ENCODE data around the gene MRPL48. TPM values are rescaled to one million over a fixed set of nuclear protein-coding genes. Genes with fewer than 3 reads are reported as not detected.
A peak's percentile ranks its signal among the peaks of the same experiment; 100 is the strongest.

The MRPL48 gene
- total and polyA plus RNA-seq, 4 donors = 14.1 to 42.3 (median 22.6) TPM

- Histone ChIP-seq H3K27me3 (ENCODE audit: control insufficient read depth in 1 of 2, insufficient read depth in 2 of 2, low read length in 1 of 2) (no peaks in the 10 kb centered on the region), H3K9me3 (ENCODE audit: control insufficient read depth, low read length) (no peaks in the 10 kb centered on the region), H3K4me1 (ENCODE audit: control insufficient read depth in 1 of 2, insufficient read depth in 2 of 2, low read length in 2 of 2) (peaks cover 2 to 3% of the 10 kb centered on the region in 2 donors), H3K27ac (ENCODE audit: low read depth in 1 of 2, low read length in 2 of 2) (no peak overlapping the region), H3K4me3 (ENCODE audit: low read length in 2 of 2) (no peak overlapping the region), H3K36me3 (ENCODE audit: control insufficient read depth in 1 of 2, insufficient read depth in 2 of 2, low read length in 1 of 2) (no peaks in the 10 kb centered on the region)
- WGBS, 2 donors = 81 to 84% methylated on average over 14 of the region's 14 CpGs
- intact Hi-C loops (cut with DNase I) = no loop called here
- DNase-seq = no peak
- no peak for ATAC-seq (ENCODE audit: low FRiP score)
These were observed 35.3 kb upstream of the MRPL48 start for GRCh38 chr11:73752216-73752867.

GRCh38 chr11:73752903-73753302 is 34.8 kb upstream of the MRPL48 start:
- Histone ChIP-seq H3K27me3 (ENCODE audit: control insufficient read depth in 1 of 2, insufficient read depth in 2 of 2, low read length in 1 of 2) (no peaks in the 10 kb centered on the region), H3K27ac (ENCODE audit: low read depth in 1 of 2, low read length in 2 of 2) (no peak overlapping the region), H3K36me3 (ENCODE audit: control insufficient read depth in 1 of 2, insufficient read depth in 2 of 2, low read length in 1 of 2) (no peaks in the 10 kb centered on the region), H3K9me3 (ENCODE audit: control insufficient read depth, low read length) (no peaks in the 10 kb centered on the region), H3K4me3 (ENCODE audit: low read length in 2 of 2) (no peak overlapping the region), H3K4me1 (ENCODE audit: control insufficient read depth in 1 of 2, insufficient read depth in 2 of 2, low read length in 2 of 2) (peaks cover 2 to 3% of the 10 kb centered on the region in 2 donors)
- no peak for ATAC-seq (ENCODE audit: low FRiP score)
- DNase-seq = no peak
- WGBS, 2 donors = 53 to 55% methylated on average over 7 of the region's 7 CpGs
- intact Hi-C loops (cut with DNase I) = no loop called here

- Histone ChIP-seq H3K27ac (ENCODE audit: low read depth in 1 of 2, low read length in 2 of 2) (no peak overlapping the region), H3K27me3 (ENCODE audit: control insufficient read depth in 1 of 2, insufficient read depth in 2 of 2, low read length in 1 of 2) (no peaks in the 10 kb centered on the region), H3K36me3 (ENCODE audit: control insufficient read depth in 1 of 2, insufficient read depth in 2 of 2, low read length in 1 of 2) (no peaks in the 10 kb centered on the region), H3K4me3 (ENCODE audit: low read length in 2 of 2) (no peak overlapping the region), H3K9me3 (ENCODE audit: control insufficient read depth, low read length) (no peaks in the 10 kb centered on the region), H3K4me1 (ENCODE audit: control insufficient read depth in 1 of 2, insufficient read depth in 2 of 2, low read length in 2 of 2) (peaks cover 2 to 3% of the 10 kb centered on the region in 2 donors)
- no peak for DNase-seq
- WGBS, 2 donors = 84 to 88% methylated on average over 1 of the region's 1 CpG
- intact Hi-C loops (cut with DNase I) = no loop called here
- no peak for ATAC-seq (ENCODE audit: low FRiP score)
These were observed 33.7 kb upstream of the MRPL48 start for GRCh38 chr11:73753938-73754337.

GRCh38 chr11:73755670-73756069 is 32.0 kb upstream of the MRPL48 start:
- H3K27ac ChIP-seq (ENCODE audit: low read depth in 1 of 2, low read length in 2 of 2) = no peak overlapping the region
- ATAC-seq (ENCODE audit: low FRiP score) (no peak), DNase-seq (no peak)
- peaks cover 2 to 3% of the 10 kb centered on the region in 2 donors for H3K4me1 ChIP-seq (ENCODE audit: control insufficient read depth in 1 of 2, insufficient read depth in 2 of 2, low read length in 2 of 2)
- no peaks in the 10 kb centered on the region for H3K27me3 ChIP-seq (ENCODE audit: control insufficient read depth in 1 of 2, insufficient read depth in 2 of 2, low read length in 1 of 2)
- no peaks in the 10 kb centered on the region for H3K36me3 ChIP-seq (ENCODE audit: control insufficient read depth in 1 of 2, insufficient read depth in 2 of 2, low read length in 1 of 2)
- intact Hi-C loops (cut with DNase I) = no loop called here
- no peaks in the 10 kb centered on the region for H3K9me3 ChIP-seq (ENCODE audit: control insufficient read depth, low read length)
- H3K4me3 ChIP-seq (ENCODE audit: low read length in 2 of 2) = no peak overlapping the region

- H3K27me3 ChIP-seq (ENCODE audit: control insufficient read depth in 1 of 2, insufficient read depth in 2 of 2, low read length in 1 of 2) = no peaks in the 10 kb centered on the region
- DNase-seq = no peak
- no peak overlapping the region for H3K4me3 ChIP-seq (ENCODE audit: low read length in 2 of 2)
- no peak overlapping the region for H3K27ac ChIP-seq (ENCODE audit: low read depth in 1 of 2, low read length in 2 of 2)
- 88 to 89% methylated on average over 5 of the region's 5 CpGs for WGBS, 2 donors
- no peaks in the 10 kb centered on the region for H3K36me3 ChIP-seq (ENCODE audit: control insufficient read depth in 1 of 2, insufficient read depth in 2 of 2, low read length in 1 of 2)
- ATAC-seq (ENCODE audit: low FRiP score) = no peak
- intact Hi-C loops (cut with DNase I) = no loop called here
- no peaks in the 10 kb centered on the region for H3K4me1 ChIP-seq (ENCODE audit: control insufficient read depth in 1 of 2, insufficient read depth in 2 of 2, low read length in 2 of 2)
- no peaks in the 10 kb centered on the region for H3K9me3 ChIP-seq (ENCODE audit: control insufficient read depth, low read length)
These were observed 30.1 kb upstream of the MRPL48 start for GRCh38 chr11:73757598-73757997.

- no peaks in the 10 kb centered on the region for H3K36me3 ChIP-seq (ENCODE audit: control insufficient read depth in 1 of 2, insufficient read depth in 2 of 2, low read length in 1 of 2)
- no peak for ATAC-seq (ENCODE audit: low FRiP score)
- intact Hi-C loops (cut with DNase I) = no loop called here
- no peak overlapping the region for H3K4me3 ChIP-seq (ENCODE audit: low read length in 2 of 2)
- DNase-seq = no peak
- H3K27ac ChIP-seq (ENCODE audit: low read depth in 1 of 2, low read length in 2 of 2) = no peak overlapping the region
- WGBS, 2 donors = 29 to 36% methylated on average over 1 of the region's 1 CpG
- H3K9me3 ChIP-seq (ENCODE audit: control insufficient read depth, low read length) = no peaks in the 10 kb centered on the region
- no peaks in the 10 kb centered on the region for H3K27me3 ChIP-seq (ENCODE audit: control insufficient read depth in 1 of 2, insufficient read depth in 2 of 2, low read length in 1 of 2)
- H3K4me1 ChIP-seq (ENCODE audit: control insufficient read depth in 1 of 2, insufficient read depth in 2 of 2, low read length in 2 of 2) = no peaks in the 10 kb centered on the region
These were observed 29.2 kb upstream of the MRPL48 start for GRCh38 chr11:73758451-73758850.

GRCh38 chr11:73759610-73760134 is 28.0 kb upstream of the MRPL48 start:
- H3K9me3 ChIP-seq (ENCODE audit: control insufficient read depth, low read length) = no peaks in the 10 kb centered on the region
- H3K27me3 ChIP-seq (ENCODE audit: control insufficient read depth in 1 of 2, insufficient read depth in 2 of 2, low read length in 1 of 2) = no peaks in the 10 kb centered on the region
- no peaks in the 10 kb centered on the region for H3K36me3 ChIP-seq (ENCODE audit: control insufficient read depth in 1 of 2, insufficient read depth in 2 of 2, low read length in 1 of 2)
- no peak for DNase-seq
- ATAC-seq (ENCODE audit: low FRiP score) = no peak
- H3K27ac ChIP-seq (ENCODE audit: low read depth in 1 of 2, low read length in 2 of 2) = peak overlapping the region; percentile 71 to 84
- H3K4me3 ChIP-seq (ENCODE audit: low read length in 2 of 2) = peak overlapping the region; percentile 87 to 96
- intact Hi-C loops (cut with DNase I) = no loop called here
- no peaks in the 10 kb centered on the region for H3K4me1 ChIP-seq (ENCODE audit: control insufficient read depth in 1 of 2, insufficient read depth in 2 of 2, low read length in 2 of 2)
- 0 to 1% methylated on average over 8 of the region's 8 CpGs for WGBS, 2 donors

GRCh38 chr11:73760135-73760678 is 27.5 kb upstream of the MRPL48 start:
- WGBS, 2 donors = 0% methylated on average over 27 to 44 of the region's 44 CpGs
- H3K27ac ChIP-seq (ENCODE audit: low read depth in 1 of 2, low read length in 2 of 2) = peak overlapping the region; percentile 71 to 84
- peak; percentile 46 for ATAC-seq (ENCODE audit: low FRiP score)
- H3K36me3 ChIP-seq (ENCODE audit: control insufficient read depth in 1 of 2, insufficient read depth in 2 of 2, low read length in 1 of 2) = no peaks in the 10 kb centered on the region
- intact Hi-C loops (cut with DNase I) = no loop called here
- H3K4me1 ChIP-seq (ENCODE audit: control insufficient read depth in 1 of 2, insufficient read depth in 2 of 2, low read length in 2 of 2) = no peaks in the 10 kb centered on the region
- H3K9me3 ChIP-seq (ENCODE audit: control insufficient read depth, low read length) = no peaks in the 10 kb centered on the region
- peak overlapping the region; percentile 87 to 96 for H3K4me3 ChIP-seq (ENCODE audit: low read length in 2 of 2)
- no peaks in the 10 kb centered on the region for H3K27me3 ChIP-seq (ENCODE audit: control insufficient read depth in 1 of 2, insufficient read depth in 2 of 2, low read length in 1 of 2)
- DNase-seq = peak; percentile 70 to 84

Data from aorta (tissue), 5 donors.